Choroid plexus epithelial cell (primary cell): ENCODE data around the gene WWOX.

Experiments used
- DNase-seq: peaks from one replicate; pipeline ENCODE4 v3.0.0-alpha.2; 2010; ENCODE audit warnings: low read depth
- H3K4me3 ChIP-seq: 2 replicates; pipeline ENCODE4 v1.5.1; 2011; ENCODE audit warnings: low read depth, mild to moderate bottlenecking, control low read depth, low read length, moderate library complexity
- TF ChIP-seq, protein P1 (sequence below): conservative IDR thresholded peaks from 2 replicates; pipeline ENCODE4 v1.5.1; 2011; ENCODE audit warnings: low read depth, mild to moderate bottlenecking, control low read depth, inconsistent platforms, low read length, moderate library complexity

WWOX gene

DNA sequence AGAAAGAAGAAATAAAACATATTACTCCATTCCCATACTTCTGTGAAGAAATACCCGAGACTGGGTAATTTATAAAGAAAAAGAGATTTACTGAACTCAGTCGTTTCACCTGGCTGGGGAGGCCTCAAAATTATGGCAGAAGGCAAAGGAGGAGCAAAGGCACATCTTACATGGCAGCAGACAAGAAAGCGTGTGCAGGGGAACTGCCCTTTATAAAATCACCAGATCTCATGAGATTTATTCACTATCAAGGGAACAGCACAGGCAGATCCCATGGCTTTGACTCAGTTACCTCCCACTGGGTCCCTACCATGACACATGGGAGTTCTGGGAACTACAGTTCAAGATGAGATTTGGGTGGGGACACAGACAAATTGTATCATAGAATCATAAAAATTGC lies 365.4 kb downstream of the WWOX start:
- no peak for DNase-seq
- TF ChIP-seq, protein P1, sequence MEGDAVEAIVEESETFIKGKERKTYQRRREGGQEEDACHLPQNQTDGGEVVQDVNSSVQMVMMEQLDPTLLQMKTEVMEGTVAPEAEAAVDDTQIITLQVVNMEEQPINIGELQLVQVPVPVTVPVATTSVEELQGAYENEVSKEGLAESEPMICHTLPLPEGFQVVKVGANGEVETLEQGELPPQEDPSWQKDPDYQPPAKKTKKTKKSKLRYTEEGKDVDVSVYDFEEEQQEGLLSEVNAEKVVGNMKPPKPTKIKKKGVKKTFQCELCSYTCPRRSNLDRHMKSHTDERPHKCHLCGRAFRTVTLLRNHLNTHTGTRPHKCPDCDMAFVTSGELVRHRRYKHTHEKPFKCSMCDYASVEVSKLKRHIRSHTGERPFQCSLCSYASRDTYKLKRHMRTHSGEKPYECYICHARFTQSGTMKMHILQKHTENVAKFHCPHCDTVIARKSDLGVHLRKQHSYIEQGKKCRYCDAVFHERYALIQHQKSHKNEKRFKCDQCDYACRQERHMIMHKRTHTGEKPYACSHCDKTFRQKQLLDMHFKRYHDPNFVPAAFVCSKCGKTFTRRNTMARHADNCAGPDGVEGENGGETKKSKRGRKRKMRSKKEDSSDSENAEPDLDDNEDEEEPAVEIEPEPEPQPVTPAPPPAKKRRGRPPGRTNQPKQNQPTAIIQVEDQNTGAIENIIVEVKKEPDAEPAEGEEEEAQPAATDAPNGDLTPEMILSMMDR, result no peak
- no peak overlapping the region for H3K4me3 ChIP-seq

DNA sequence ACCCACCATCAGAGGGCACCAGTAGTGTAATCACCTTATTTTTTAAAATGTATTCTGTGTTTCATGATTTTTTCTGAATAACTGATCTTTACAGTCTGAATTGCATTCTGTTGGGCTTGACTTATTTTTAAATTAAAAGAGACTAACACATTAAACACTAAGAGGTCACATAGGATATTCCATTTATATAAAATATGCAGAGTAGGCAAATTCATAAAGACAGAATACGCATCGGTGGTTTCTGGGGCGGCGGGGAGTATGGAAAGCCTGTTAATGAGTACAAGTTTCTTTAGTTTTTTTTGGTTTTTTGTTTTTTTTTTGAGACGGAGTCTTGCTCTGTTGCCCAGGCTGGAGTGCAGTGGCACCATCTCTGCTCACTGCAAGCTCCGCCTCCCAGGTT lies 366.3 kb downstream of the WWOX start:
- H3K4me3 ChIP-seq, result no peak overlapping the region
- TF ChIP-seq, protein P1, result no peak
- DNase-seq, result no peak

DNA sequence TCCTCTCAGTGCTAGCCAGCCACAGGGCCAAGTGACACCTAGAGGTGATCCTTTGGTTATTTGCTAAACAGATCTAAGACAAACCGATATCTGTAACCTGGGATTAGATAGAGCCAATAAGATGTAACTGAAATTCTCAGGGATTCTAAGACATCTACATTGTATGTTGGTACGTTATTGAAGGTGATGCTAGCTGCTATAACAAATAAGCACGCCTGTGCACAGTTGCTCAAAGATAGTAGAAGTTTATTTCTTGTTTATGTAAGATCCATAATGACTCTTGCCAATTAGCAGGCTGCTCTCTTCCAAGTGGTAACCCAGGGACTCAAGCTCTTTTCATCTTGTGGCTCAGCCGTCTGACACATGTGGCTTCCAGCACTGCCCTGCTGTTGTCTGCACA lies 370.3 kb downstream of the WWOX start:
- TF ChIP-seq, protein P1, result no peak
- no peak overlapping the region for H3K4me3 ChIP-seq
- no peak for DNase-seq

DNA sequence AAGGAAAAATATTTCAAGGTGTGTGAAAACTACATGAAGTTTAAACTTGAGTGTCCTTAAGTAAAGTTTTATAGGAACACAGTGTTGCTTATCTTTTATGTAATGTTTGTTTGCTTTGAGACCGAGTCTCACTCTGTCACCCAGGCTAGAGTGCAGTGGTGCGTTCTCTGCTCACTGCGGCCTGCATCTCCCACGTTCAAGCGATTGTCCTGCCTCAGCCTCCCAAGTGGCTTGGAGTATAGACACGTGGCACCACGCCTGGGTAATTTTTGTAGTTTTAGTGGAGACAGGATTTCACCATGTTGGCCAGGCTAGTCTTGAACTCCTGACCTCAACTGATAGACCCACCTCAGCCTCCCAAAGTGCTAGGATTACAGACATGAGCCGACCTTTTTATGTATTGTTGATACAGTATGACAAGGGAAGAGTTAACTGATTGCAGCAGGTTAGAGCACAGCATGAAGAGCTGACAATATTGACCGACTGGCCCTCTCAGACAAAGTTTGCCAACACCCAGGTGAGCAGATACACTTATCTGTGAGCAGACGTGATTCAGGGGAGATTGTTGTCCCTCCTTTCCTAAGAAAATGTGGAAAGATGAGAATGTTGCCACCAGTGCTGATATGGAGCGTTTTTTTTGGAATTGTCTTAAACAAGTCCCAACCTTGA lies 373.7 kb downstream of the WWOX start:
- no peak for DNase-seq
- TF ChIP-seq, protein P1, result no peak
- no peak overlapping the region for H3K4me3 ChIP-seq

DNA sequence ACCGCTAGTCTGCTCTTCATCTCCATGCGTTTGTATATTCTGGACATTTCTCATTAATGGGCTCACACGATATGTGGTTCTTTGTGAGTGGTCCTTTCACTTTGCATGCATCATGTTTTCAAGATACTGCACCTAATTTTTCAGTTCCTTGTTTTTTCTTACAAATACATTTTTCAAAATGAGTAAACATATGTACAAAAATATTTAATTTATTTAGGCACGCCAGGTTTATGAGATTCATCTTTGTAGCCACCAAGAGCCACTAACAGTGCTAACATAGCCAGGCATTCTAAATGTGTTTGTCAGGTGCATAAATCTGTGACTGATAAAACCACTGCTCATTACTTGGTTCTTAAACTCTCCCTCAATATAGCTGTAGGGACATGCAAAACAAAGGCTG lies 375.3 kb downstream of the WWOX start:
- H3K4me3 ChIP-seq, result no peak overlapping the region
- DNase-seq, result no peak
- TF ChIP-seq, protein P1, result no peak

DNA sequence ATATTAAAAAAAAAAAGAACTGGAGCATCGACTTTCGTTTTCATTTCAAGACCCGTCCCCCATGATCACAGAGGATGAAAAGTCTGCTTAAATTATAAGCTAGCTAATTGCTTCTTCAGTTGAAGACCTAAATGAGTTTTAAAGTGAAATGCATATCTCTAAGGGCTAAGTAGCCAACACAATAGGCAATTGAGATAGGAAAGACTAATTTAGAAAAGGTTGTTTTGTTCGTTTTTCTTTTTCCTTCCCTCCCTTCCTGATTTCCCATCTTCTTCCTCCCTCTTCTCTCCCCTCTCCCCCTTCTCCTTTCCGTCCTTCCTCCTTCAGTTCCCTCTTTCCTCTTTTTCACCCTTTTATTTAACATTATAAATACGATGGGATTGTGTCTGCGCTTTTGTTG lies 377.2 kb downstream of the WWOX start:
- H3K4me3 ChIP-seq, result no peak overlapping the region
- no peak for DNase-seq
- TF ChIP-seq, protein P1, result no peak

DNA sequence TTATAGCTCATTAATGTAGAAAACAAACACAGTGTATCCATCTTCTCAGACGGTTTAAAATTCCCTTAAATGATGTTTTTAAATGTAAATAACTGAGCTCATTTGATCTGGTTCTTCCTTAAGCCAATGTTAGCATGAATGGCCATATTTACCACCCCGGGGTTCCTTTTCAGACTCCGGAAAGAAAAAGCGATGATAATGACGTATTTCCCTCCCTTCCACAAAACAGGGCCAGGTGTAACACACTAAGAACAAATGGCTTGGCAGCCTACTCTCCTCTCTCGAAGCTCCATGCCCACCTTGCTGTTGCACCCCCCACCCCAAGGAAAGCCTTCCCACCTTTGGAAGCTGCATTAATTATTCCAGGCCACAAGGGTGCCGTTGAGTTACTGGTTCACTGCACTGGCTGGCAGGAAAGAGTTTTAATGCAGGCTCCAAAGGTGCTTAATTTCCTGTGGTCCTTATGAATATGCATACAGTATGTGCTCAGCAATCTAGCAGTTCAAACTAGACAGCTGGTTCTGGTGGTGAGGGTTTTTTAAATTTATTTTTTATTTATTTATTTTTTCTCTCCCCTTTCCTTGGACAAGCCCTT lies 378.9 kb downstream of the WWOX start:
- TF ChIP-seq, protein P1, result peak; percentile 52
- DNase-seq, result peak; percentile 13

More for the DNA sequence above, 378.9 kb downstream of the WWOX start:
- H3K4me3 ChIP-seq, result no peak overlapping the region
